ENCODE measurements around the gene USP9X.
"Not testable (repeated sequence)": the region's sequence is repeated elsewhere in the genome, so short reads cannot be mapped to it uniquely, and the experiment has no call there.

Gene USP9X, protein sequence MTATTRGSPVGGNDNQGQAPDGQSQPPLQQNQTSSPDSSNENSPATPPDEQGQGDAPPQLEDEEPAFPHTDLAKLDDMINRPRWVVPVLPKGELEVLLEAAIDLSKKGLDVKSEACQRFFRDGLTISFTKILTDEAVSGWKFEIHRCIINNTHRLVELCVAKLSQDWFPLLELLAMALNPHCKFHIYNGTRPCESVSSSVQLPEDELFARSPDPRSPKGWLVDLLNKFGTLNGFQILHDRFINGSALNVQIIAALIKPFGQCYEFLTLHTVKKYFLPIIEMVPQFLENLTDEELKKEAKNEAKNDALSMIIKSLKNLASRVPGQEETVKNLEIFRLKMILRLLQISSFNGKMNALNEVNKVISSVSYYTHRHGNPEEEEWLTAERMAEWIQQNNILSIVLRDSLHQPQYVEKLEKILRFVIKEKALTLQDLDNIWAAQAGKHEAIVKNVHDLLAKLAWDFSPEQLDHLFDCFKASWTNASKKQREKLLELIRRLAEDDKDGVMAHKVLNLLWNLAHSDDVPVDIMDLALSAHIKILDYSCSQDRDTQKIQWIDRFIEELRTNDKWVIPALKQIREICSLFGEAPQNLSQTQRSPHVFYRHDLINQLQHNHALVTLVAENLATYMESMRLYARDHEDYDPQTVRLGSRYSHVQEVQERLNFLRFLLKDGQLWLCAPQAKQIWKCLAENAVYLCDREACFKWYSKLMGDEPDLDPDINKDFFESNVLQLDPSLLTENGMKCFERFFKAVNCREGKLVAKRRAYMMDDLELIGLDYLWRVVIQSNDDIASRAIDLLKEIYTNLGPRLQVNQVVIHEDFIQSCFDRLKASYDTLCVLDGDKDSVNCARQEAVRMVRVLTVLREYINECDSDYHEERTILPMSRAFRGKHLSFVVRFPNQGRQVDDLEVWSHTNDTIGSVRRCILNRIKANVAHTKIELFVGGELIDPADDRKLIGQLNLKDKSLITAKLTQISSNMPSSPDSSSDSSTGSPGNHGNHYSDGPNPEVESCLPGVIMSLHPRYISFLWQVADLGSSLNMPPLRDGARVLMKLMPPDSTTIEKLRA (N-terminal part only)

GRCh38 chrX:41084893-41085511, at the start of gene USP9X:
Gene USP9X, plus strand, starts transcription at chrX:41085445. Its CDS starts 38,184 bp downstream, at chrX:41123629.
- DNase-seq: peak; percentile 81

DNA sequence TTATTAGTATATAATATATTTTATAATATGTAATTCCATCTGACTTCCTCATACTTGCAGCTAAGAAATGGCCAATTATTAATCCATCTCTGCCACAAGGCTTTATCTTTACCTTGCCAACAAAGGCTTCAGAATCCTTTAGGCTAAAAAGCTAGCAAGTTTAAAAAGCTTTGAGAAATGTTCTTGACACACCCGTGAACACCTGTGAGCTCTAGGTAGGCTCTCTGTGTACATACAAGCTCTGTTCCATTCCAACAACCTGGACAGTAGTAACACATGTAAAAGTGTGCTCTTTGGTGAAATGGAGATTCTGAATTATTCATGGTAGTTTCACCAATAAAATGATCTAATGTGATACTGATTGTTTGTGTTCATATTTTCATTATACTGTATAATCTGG, 49.7 kb upstream of the USP9X start:
- DNase-seq: no peak

GRCh38 chrX:41036668-41037326, 48.4 kb upstream of the USP9X start:
- no peak for DNase-seq

GRCh38 chrX:41043196-41043595, 42.0 kb upstream of the USP9X start:
- DNase-seq: no peak

- no peak for DNase-seq
Measured at GRCh38 chrX:41043674-41044345, 41.4 kb upstream of the USP9X start.

- no peak for DNase-seq
Measured at GRCh38 chrX:41045960-41046567, 39.2 kb upstream of the USP9X start.

DNA sequence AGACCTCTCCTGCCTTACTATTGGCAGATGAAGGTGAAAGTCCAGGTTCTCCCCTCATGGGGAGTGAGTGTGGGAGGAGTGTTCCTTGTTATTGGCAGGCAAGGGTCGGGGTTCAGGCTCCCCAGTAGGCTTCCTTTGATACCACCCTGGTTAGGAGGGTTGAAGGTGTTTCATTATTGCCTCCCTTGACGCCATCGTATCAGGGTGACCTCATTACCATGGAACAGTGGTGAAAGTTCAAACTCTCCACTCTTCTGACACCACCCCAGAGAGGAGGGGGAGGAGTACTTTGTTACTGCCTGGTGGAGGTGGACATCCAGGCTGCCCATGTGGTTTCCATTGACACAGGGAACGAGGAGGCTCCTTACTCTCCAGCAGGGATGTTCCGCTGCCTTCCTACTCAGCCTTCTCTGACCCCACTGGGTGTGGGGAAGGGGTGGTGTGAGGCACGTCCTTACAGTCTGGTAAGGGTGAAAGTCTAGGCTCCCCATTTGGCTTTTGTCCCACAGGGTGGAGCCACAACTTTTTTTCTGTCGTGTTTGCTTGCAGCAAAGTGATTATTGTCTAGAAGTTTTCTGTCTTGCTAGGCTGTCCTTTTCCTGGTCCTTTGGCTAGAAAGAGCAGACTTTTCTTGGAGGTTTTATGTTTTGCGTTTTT, 37.2 kb upstream of the USP9X start:
- no peak for DNase-seq

DNA sequence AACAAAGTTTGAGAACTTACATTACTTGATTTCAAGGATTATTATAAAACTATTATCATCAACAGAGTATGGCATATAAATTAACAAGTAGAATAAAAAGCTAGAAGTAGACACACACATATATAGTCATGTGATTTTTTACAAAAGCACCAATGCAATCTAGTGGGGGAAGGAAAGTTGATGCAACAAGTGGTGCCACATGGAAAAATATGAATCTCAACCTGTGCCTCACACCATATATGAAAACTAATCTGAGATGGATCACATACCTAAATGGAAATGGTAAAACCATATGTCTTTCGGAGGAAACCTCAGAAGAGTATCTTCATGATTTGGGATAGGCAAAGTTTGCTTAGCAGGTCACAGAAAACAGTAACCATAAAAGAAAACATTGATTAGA, 34.9 kb upstream of the USP9X start:
- DNase-seq: no peak

DNA sequence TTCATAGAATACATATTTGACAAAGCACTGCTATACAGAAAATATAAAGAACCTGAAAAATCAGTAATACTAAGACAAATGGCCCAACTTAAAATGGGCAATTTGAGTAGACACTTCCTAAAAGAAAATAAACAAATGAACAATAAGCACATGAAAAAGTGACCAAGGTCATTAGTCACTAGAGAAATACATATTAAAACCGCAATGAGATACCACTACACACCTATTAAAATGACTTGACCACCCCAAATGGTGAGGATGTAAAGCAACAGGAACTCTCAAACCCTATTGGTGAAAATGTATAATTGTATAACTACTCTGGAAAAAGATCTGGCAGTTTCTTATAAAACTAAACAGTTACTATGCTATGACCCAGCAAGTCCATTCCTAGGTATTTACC, 34.0 kb upstream of the USP9X start:
- no peak for DNase-seq

DNA sequence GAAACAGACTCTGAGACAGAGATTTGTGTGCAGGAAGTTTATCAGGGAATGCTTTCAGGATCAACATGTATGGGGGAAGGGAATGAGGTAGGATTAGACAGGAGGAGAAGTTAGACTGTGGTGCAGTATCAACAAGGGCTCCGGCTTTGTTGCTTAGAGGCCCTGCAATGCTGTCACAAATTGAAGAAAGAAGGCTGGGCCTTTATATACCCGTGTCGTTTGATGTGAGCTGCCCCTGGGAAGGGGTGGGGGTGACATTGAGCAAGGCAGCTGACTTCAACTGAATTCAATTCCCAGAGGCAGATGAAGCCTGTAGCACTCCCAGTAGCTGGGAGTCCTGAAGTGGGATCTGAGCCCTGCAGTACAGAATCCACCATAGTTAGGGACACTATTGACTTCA, 29.5 kb upstream of the USP9X start:
- DNase-seq: no peak

DNA sequence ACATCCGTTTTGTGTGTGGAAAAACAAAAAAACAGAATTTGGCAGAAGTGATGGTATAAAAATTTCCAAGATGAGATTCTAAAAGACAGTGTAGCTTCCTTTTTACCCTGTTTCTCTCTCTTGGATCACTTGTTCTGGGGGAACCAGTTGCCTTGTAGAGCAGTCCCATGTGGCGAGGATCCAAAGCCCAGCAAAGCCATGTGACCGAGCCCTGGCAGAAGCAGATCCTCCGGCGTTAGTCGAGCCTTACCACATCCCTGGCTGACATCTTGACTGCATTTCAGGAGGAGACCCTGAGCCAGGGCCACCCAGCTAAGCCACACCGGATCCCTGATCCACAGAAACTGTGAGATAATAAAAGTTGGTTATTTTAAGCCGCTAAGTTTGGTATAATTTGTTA, 22.0 kb upstream of the USP9X start:
- not testable (repeated sequence) for DNase-seq

DNA sequence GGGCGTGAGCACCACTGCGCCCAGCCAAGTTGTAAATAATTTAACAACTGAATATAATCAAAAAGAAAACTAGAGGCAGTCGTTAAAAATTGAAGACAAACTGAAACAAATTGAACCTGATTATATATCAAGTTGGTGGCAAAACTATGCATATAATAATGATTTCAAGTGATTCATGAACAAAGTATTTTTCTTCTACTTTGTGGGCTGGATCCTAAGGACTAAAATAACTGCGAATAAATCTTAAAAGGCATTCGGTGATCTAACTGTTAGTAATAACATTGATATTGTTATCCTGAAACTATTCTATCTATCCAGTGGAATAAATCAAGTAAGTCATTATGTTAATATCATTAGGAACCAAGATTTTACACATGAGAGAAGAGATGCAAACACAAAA, 21.2 kb upstream of the USP9X start:
- DNase-seq: no peak

- DNase-seq: no peak
Measured at GRCh38 chrX:41066391-41066790, 18.9 kb upstream of the USP9X start.

GRCh38 chrX:41066969-41067368, 18.3 kb upstream of the USP9X start:
- no peak for DNase-seq

- DNase-seq: no peak
Measured at GRCh38 chrX:41067721-41068120, 17.5 kb upstream of the USP9X start.

DNA sequence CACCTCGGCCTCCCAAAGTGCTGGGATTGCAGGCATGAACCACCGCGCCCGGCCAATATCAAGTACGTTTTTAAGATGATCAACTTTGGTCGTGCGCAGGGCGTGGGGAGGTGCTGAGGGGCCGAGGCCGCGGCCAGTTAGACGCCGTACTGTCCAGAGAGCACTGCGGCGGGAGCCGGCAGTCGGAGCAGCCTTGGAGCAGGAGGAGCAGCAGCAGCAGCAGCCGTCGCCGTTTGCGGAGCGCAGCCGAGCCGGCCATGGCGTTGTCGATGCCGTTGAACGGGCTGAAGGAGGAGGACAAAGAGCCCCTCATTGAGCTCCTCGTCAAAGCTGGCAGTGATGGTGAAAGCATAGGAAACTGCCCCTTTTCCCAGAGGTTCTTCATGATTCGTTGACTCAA, 8.5 kb upstream of the USP9X start:
- DNase-seq: no peak

DNA sequence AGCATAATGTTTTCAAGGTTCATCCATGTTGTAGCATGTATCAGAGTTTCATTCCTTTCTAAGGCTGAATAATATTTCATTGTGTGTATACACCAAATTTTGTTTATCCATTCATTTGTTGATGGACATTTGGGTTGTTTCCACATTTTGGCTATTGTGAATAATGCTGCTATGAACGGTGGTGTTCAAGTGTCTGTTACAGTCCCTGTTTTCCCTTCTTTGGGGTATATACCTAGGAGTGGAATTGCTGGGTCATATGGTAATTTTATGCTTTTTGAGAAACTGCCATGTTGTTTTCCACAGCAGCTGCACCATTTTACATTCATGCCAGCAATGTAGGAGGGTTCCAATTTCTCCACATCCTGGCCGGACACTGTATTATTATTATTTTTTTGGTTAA, 3.4 kb upstream of the USP9X start:
- no peak for DNase-seq

- no peak for DNase-seq
Measured at GRCh38 chrX:41082783-41083182, 2.5 kb upstream of the USP9X start.

DNA sequence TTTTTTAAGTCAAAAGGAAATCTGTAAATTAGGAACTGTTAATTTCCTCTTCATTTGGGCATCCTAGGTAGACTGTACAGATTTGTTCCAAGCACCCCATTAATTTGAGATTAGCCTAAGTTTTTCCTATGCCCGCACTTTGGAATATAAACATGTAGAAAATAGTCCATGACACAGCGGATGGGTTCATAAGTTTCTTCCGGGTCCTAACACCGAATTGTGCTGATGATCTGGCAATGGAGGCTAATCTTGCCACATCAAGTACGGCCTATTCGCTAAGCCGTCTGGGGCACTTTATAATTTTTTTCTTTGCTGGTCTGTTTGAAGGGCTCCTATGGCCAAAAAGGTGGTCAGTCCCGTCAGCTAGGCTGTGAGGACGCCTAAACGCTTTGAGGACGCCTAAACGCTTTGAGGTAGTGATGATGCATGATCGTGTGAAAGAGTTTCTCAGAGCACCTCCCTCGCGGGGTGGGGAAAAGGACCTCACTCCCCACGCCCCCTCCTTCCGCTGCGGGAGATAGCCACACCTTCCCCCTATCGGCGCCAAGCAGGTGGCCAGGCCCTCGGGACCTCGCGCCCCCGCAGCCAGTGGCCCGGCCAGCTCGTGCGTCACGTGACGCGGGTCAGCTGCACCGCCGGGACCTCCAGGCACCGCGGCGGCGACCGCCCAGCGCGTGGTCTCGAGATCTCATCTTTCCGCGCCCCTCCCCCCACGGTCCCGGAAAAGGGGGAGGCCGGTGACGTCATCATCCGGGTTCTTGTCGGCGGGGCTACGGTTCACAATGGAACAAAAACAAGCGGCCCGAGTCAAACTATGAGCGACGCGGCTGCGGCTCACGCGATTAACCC, 977 bp upstream of the USP9X start:
- DNase-seq: peak; percentile 96

DNA sequence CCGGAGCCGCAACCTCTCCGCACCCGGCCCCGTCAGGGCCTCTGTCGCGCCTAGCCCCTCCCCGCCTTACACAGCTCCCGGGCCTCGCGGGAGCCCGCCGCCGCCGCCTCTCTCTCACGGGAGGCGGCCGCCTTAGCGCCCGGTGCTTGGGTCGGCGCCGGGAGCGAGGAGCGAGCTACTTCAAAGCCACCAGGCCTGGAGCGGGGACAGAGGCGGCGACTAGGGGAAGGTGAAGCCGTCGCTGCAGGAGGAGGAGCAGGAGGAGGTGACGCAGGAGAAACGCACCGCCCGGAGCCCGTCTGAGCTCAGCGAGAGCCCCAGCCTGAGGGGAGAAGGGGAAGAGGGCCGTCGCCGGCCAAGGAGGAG, 250 bp downstream of the USP9X start:
- peak; percentile 61 for DNase-seq
